ENCODE measurements around the gene PRR3.
A peak's percentile ranks its signal among the peaks of the same experiment; 100 is the strongest.

PRR3 gene

GRCh38 chr6:30537931-30538330 lies 19.2 kb upstream of the PRR3 start:
- no peak for DNase-seq

GRCh38 chr6:30541515-30542403 lies 15.3 kb upstream of the PRR3 start:
- peak; percentile 34 to 68 for DNase-seq

- DNase-seq, result peak in 1 of 2 donors; percentile 27
These were observed 14.7 kb upstream of the PRR3 start for GRCh38 chr6:30542404-30542725.

GRCh38 chr6:30542915-30543314 lies 14.2 kb upstream of the PRR3 start:
- no peak for DNase-seq

- no peak for DNase-seq
These were observed 13.3 kb upstream of the PRR3 start for GRCh38 chr6:30543821-30544220.

GRCh38 chr6:30544666-30545272 lies 12.3 kb upstream of the PRR3 start:
- DNase-seq, result peak in 1 of 2 donors; percentile 80

GRCh38 chr6:30547454-30547853 lies 9.6 kb upstream of the PRR3 start:
- DNase-seq, result no peak

- no peak for DNase-seq
These were observed 8.7 kb upstream of the PRR3 start for GRCh38 chr6:30548375-30548774.

- no peak for DNase-seq
These were observed 2.7 kb upstream of the PRR3 start for GRCh38 chr6:30554404-30554803.

GRCh38 chr6:30554962-30555815 lies 1.9 kb upstream of the PRR3 start:
- DNase-seq, result no peak

GRCh38 chr6:30555816-30556065 lies 1.4 kb upstream of the PRR3 start:
- no peak for DNase-seq

GRCh38 chr6:30556066-30556905 lies 809 bp upstream of the PRR3 start, which contains the start of gene GNL1:
Gene GNL1, minus strand, starts transcription at chr6:30556489. Its CDS starts 286 bp downstream, at chr6:30556203.
- peak; percentile 84 to 98 for DNase-seq

- DNase-seq, result peak in 1 of 2 donors; percentile 71
These were observed 537 bp downstream of the PRR3 start for GRCh38 chr6:30557683-30557981.

GRCh38 chr6:30560930-30561329 lies 3.8 kb downstream of the PRR3 start:
- no peak for DNase-seq

GRCh38 chr6:30562470-30563425 lies 5.7 kb downstream of the PRR3 start:
- no peak for DNase-seq

GRCh38 chr6:30564114-30564513 lies 7.0 kb downstream of the PRR3 start:
- no peak for DNase-seq

- no peak for DNase-seq
These were observed 8.7 kb downstream of the PRR3 start for GRCh38 chr6:30565772-30566171.

- no peak for DNase-seq
These were observed 11.2 kb downstream of the PRR3 start for GRCh38 chr6:30568245-30568644.

GRCh38 chr6:30570263-30570662 lies 13.2 kb downstream of the PRR3 start:
- no peak for DNase-seq

GRCh38 chr6:30570740-30571074 lies 13.6 kb downstream of the PRR3 start:
- peak in 1 of 2 donors; percentile 42 for DNase-seq

GRCh38 chr6:30571075-30571761 lies 14.1 kb downstream of the PRR3 start, which contains the start of gene ABCF1:
Gene ABCF1, plus strand, starts transcription at chr6:30571442. Its CDS starts 46 bp downstream, at chr6:30571488.
- peak; percentile 91 to 96 for DNase-seq
